ENCODE measurements around the gene PDIA5.

Gene PDIA5

GRCh38 chr3:123113889-123114450 is 47.1 kb downstream of the PDIA5 start:
- CTCF ChIA-PET, result interaction anchor here (1.1 to 1.7 kb wide), 2 partner anchors 7 to 11 kb away, joined by 3 to 4 read pairs; no protein-coding TSS in a partner anchor
- no peak for DNase-seq (ENCODE audit: extremely low spot score)
- POLR2A ChIA-PET, result no interaction called here
- no peak for TF ChIP-seq CTCF (IDR thresholded peaks at IDR 0.05; ENCODE audit: control extremely low read depth, extremely low read depth, low read depth, missing control alignments)

GRCh38 chr3:123116116-123116515 is 49.3 kb downstream of the PDIA5 start:
- no peak for TF ChIP-seq CTCF (IDR thresholded peaks at IDR 0.05; ENCODE audit: control extremely low read depth, extremely low read depth, low read depth, missing control alignments)
- CTCF ChIA-PET, result no interaction called here
- POLR2A ChIA-PET, result interaction anchor here (0.5 kb wide), 1 partner anchor 1086 kb away, joined by 4 read pairs; no protein-coding TSS in a partner anchor
- no peak for DNase-seq (ENCODE audit: extremely low spot score)

GRCh38 chr3:123119388-123119787 is 52.6 kb downstream of the PDIA5 start:
- CTCF ChIA-PET, result interaction anchor here (0.7 to 2.9 kb wide), 6 partner anchors 8 to 27 kb away, joined by 3 to 17 read pairs (median 4); no protein-coding TSS in a partner anchor
- POLR2A ChIA-PET, result no interaction called here
- no peak for TF ChIP-seq CTCF (IDR thresholded peaks at IDR 0.05; ENCODE audit: control extremely low read depth, extremely low read depth, low read depth, missing control alignments)
- no peak for DNase-seq (ENCODE audit: extremely low spot score)

DNA sequence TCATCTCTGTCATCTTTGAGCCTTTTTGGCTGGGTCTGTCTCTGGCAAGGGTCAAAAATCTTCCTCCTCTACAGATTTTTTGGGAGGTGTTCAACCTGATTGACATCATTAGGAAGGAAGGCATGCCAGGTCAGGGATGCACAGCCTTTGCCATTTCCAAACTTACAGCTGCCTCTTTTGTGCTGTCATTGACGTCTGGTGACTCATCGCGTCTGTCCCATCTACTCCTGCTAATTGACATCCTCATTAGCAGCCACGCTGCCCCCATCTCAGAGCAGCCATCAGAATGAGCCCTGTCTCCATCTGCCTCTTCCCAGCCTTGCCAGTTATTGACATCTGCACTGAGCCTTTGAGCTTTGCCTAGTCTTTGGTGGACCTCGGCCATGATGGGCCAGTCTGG is 53.0 kb downstream of the PDIA5 start:
- no peak for DNase-seq (ENCODE audit: extremely low spot score)
- ChIA-PET CTCF (interaction anchor here (1.5 to 2.9 kb wide), 3 partner anchors 8 to 13 kb away, joined by 4 to 17 read pairs (median 4); no protein-coding TSS in a partner anchor), POLR2A (no interaction called here)
- no peak for TF ChIP-seq CTCF (IDR thresholded peaks at IDR 0.05; ENCODE audit: control extremely low read depth, extremely low read depth, low read depth, missing control alignments)

- POLR2A ChIA-PET, result no interaction called here
- DNase-seq (ENCODE audit: extremely low spot score), result no peak
- CTCF ChIA-PET, result interaction anchor here (1.0 to 2.9 kb wide), 2 partner anchors 7 to 13 kb away, joined by 4 to 17 read pairs; no protein-coding TSS in a partner anchor
- no peak for TF ChIP-seq CTCF (IDR thresholded peaks at IDR 0.05; ENCODE audit: control extremely low read depth, extremely low read depth, low read depth, missing control alignments)
Measured at GRCh38 chr3:123120573-123120972, 53.7 kb downstream of the PDIA5 start.

GRCh38 chr3:123122057-123122456 is 55.2 kb downstream of the PDIA5 start:
- POLR2A ChIA-PET, result no interaction called here
- CTCF ChIA-PET, result interaction anchor here (1.2 to 1.8 kb wide), 2 partner anchors 10 to 15 kb away, joined by 4 to 5 read pairs; no protein-coding TSS in a partner anchor
- no peak for DNase-seq (ENCODE audit: extremely low spot score)

More at GRCh38 chr3:123122057-123122456, 55.2 kb downstream of the PDIA5 start:
- no peak for TF ChIP-seq CTCF (IDR thresholded peaks at IDR 0.05; ENCODE audit: control extremely low read depth, extremely low read depth, low read depth, missing control alignments)
